Measurements from ENCODE around the gene MRPS10. TPM values are rescaled to one million over a fixed set of nuclear protein-coding genes. Genes with fewer than 3 reads are reported as not detected.

The MRPS10 gene
- total RNA-seq, 1 experiment from 2014 or later = 62.1 TPM

DNA sequence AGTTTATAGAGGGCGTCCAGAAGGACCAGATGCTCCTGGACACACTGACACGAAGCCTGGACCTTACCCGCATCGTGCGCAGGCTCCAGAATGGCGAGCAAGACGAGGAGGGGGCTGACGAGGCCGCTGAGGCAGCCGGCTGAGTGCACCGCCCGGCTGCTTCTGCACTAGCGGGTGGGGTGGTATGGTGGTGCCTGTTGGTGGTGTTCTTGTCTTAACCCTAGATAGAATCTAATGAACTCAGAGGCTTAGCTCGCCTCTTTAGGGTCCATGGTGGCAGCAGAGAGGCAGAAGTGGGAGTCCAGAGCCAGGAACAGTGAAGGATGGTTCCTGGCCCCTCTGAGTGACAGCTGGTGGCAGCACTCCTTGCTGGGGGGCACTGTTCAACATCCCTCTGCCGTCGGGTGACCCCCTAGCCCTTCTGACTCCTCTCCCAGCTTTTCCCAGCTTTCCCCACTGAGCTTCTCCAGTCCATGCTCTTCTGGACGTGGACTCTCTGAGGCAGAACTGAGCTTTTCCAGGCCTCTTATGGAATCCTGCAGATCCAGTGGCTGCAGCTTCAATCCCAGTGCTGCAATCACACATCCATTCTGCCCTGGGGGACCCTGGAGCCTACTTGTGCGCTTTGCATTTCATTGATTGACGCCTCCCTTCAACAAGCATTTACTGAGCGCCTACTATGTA is 38.3 kb downstream of the MRPS10 start:
- CTCF ChIA-PET = no interaction called here

GRCh38 chr6:42177514-42178364 is 39.9 kb downstream of the MRPS10 start:
- Histone ChIP-seq H3K4me3 (replicated peaks in 1 of 2; ENCODE audit: low read depth in 1 of 2, low read length in 2 of 2) (no peak overlapping the region), H3K79me2 (ENCODE audit: insufficient read depth, low read length) (no peaks in the 10 kb centered on the region), H3K27me3 (ENCODE audit: insufficient read depth, low read length) (no peaks in the 10 kb centered on the region), H2AFZ (ENCODE audit: low read depth, low read length, poor library complexity, severe bottlenecking) (no peak overlapping the region), H4K20me1 (ENCODE audit: insufficient read depth) (no peaks in the 10 kb centered on the region), H3K9me2 (ENCODE audit: insufficient read depth) (no peaks in the 10 kb centered on the region), H3K9ac (ENCODE audit: low read length) (no peak overlapping the region), H3K9me3 (ENCODE audit: control insufficient read depth in 1 of 2, insufficient read depth in 1 of 2, low read depth in 1 of 2, low read length in 2 of 2) (no peaks in the 10 kb centered on the region), H3K4me1 (ENCODE audit: control insufficient read depth in 1 of 2, insufficient read depth in 2 of 2, low read length in 2 of 2) (peaks cover 0 to 4% of the 10 kb centered on the region in 2 experiments; a peak in 1 of 4 replicates), H3K27ac (ENCODE audit: low read depth, low read length) (no peak overlapping the region), H3K36me3 (ENCODE audit: control insufficient read depth in 1 of 2, insufficient read depth in 2 of 2, low read length in 2 of 2) (no peaks in the 10 kb centered on the region), H3K4me2 (ENCODE audit: low read length) (no peak overlapping the region)
- DNase-seq (ENCODE audit: low read depth, low spot score) (no peak), ATAC-seq (no peak)
- intact Hi-C loops (cut with micrococcal nuclease) = no loop called here
- ChIA-PET POLR2A (no interaction called here), CTCF (no interaction called here), RAD21 (ENCODE audit: low non-redundant PET in 1 of 2, low total read pairs in 2 of 2, uncharacterized antibody in 2 of 2, unreplicated experiment in 2 of 2) (no interaction called here)
- no TSS peak for BruUV-seq (replicated peaks)
- TF ChIP-seq, protein P1, sequence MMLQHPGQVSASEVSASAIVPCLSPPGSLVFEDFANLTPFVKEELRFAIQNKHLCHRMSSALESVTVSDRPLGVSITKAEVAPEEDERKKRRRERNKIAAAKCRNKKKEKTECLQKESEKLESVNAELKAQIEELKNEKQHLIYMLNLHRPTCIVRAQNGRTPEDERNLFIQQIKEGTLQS (IDR thresholded peaks at IDR 0.05) = no peak
- TF ChIP-seq ELF1 (IDR thresholded peaks at IDR 0.05; ENCODE audit: borderline replicate concordance, low read depth) (no peak), EZH2phosphoT487 (IDR thresholded peaks at IDR 0.05; ENCODE audit: borderline replicate concordance) (no peak), POLR2A (IDR thresholded peaks at IDR 0.05; ENCODE audit: borderline replicate concordance, extremely low read depth, insufficient read depth, insufficient read length) (no peak), SIN3A (IDR thresholded peaks at IDR 0.05; ENCODE audit: low read depth) (no peak), SRF (IDR thresholded peaks at IDR 0.05; ENCODE audit: low read depth) (no peak), JUND (IDR thresholded peaks at IDR 0.05) (no peak), CEBPB (IDR thresholded peaks at IDR 0.05; ENCODE audit: low read depth) (no peak), CTCF (IDR thresholded peaks at IDR 0.05 in 2 of 3, conservative IDR thresholded peaks at IDR 0.05 in 1 of 3; ENCODE audit: borderline replicate concordance in 1 of 3, insufficient read depth in 1 of 3, low read depth in 2 of 3, low read length in 2 of 3) (no peak), EZH2 (IDR thresholded peaks at IDR 0.05) (no peak), TCF7L2 (IDR thresholded peaks at IDR 0.05; ENCODE audit: borderline replicate concordance, extremely low read depth, insufficient read depth, insufficient read length) (no peak), RAD21 (IDR thresholded peaks at IDR 0.05; ENCODE audit: low read depth) (no peak), YY1 (IDR thresholded peaks at IDR 0.05; ENCODE audit: extremely low read depth, insufficient replicate concordance, low read depth, low read length) (no peak)
- TF ChIP-seq, protein P2, sequence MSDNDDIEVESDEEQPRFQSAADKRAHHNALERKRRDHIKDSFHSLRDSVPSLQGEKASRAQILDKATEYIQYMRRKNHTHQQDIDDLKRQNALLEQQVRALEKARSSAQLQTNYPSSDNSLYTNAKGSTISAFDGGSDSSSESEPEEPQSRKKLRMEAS (IDR thresholded peaks at IDR 0.05) = no peak

More for the DNA sequence above, 38.3 kb downstream of the MRPS10 start:
- Histone ChIP-seq H2AFZ (ENCODE audit: low read depth, low read length, poor library complexity, severe bottlenecking) (no peak overlapping the region), H3K27me3 (ENCODE audit: insufficient read depth, low read length) (no peaks in the 10 kb centered on the region), H3K4me1 (ENCODE audit: control insufficient read depth in 1 of 2, insufficient read depth in 2 of 2, low read length in 2 of 2) (peaks cover 0 to 4% of the 10 kb centered on the region in 2 experiments; a peak in 1 of 4 replicates), H3K36me3 (ENCODE audit: control insufficient read depth in 1 of 2, insufficient read depth in 2 of 2, low read length in 2 of 2) (no peaks in the 10 kb centered on the region), H3K9ac (ENCODE audit: low read length) (no peak overlapping the region), H3K4me2 (ENCODE audit: low read length) (no peak overlapping the region), H3K27ac (ENCODE audit: low read depth, low read length) (no peak overlapping the region), H3K9me3 (ENCODE audit: control insufficient read depth in 1 of 2, insufficient read depth in 1 of 2, low read depth in 1 of 2, low read length in 2 of 2) (no peaks in the 10 kb centered on the region), H3K79me2 (ENCODE audit: insufficient read depth, low read length) (no peaks in the 10 kb centered on the region), H3K9me2 (ENCODE audit: insufficient read depth) (no peaks in the 10 kb centered on the region), H3K4me3 (replicated peaks in 1 of 2; ENCODE audit: low read depth in 1 of 2, low read length in 2 of 2) (no peak overlapping the region), H4K20me1 (ENCODE audit: insufficient read depth) (no peaks in the 10 kb centered on the region)
- no TSS peak for BruUV-seq (replicated peaks)
- POLR2A ChIA-PET = no interaction called here
- no peak for TF ChIP-seq EZH2 (IDR thresholded peaks at IDR 0.05)
- TF ChIP-seq, protein P1 (IDR thresholded peaks at IDR 0.05) = no peak
- TF ChIP-seq TCF7L2 (IDR thresholded peaks at IDR 0.05; ENCODE audit: borderline replicate concordance, extremely low read depth, insufficient read depth, insufficient read length) = no peak
- TF ChIP-seq FOSL1 (IDR thresholded peaks at IDR 0.05; ENCODE audit: low read depth) = no peak
- no peak for TF ChIP-seq POLR2AphosphoS5 (IDR thresholded peaks at IDR 0.05; ENCODE audit: low read depth, low read length)
- TF ChIP-seq RAD21 (IDR thresholded peaks at IDR 0.05; ENCODE audit: low read depth) = no peak
- TF ChIP-seq JUND (IDR thresholded peaks at IDR 0.05) = no peak
- DNase-seq (ENCODE audit: low read depth, low spot score) (no peak), ATAC-seq (0 out of 2 replicates have a peak, but pooled peaks have one; percentile 25)
- intact Hi-C loops (cut with micrococcal nuclease) = no loop called here
- RAD21 ChIA-PET (ENCODE audit: low non-redundant PET in 1 of 2, low total read pairs in 2 of 2, uncharacterized antibody in 2 of 2, unreplicated experiment in 2 of 2) = no interaction called here
